GM18499 (cell line): Measurements from ENCODE around the gene SLA2.
"Not testable (repeated sequence)": the region's sequence is repeated elsewhere in the genome, so short reads cannot be mapped to it uniquely, and the experiment has no call there.

Experiments used
- ATAC-seq: cut with Tn5 transposase; IDR thresholded peaks from one replicate; pipeline ENCODE4 v1.9.1; 2021; ENCODE audit warnings: moderate number of reproducible peaks; ENCODE audit not compliant: insufficient read depth, unreplicated experiment

Gene SLA2

GRCh38 chr20:36645998-36646397 is at the start of gene SLA2:
Gene SLA2 (minus strand): TSS chr20:36646196. CDS start chr20:36641335, 4,861 bp downstream.
- no peak for ATAC-seq

GRCh38 chr20:36695467-36695866 is 49.5 kb upstream of the SLA2 start:
- ATAC-seq = not testable (repeated sequence)

- ATAC-seq = no peak
These were observed 42.6 kb upstream of the SLA2 start for GRCh38 chr20:36688630-36689029.

- no peak for ATAC-seq
These were observed 41.9 kb upstream of the SLA2 start for GRCh38 chr20:36687850-36688249.

GRCh38 chr20:36686944-36687343 is 40.9 kb upstream of the SLA2 start:
- ATAC-seq = no peak

GRCh38 chr20:36686504-36686903 is 40.5 kb upstream of the SLA2 start:
- no peak for ATAC-seq

GRCh38 chr20:36684747-36685146 is 38.8 kb upstream of the SLA2 start:
- no peak for ATAC-seq

GRCh38 chr20:36682311-36682710 is 36.3 kb upstream of the SLA2 start:
- ATAC-seq = no peak

GRCh38 chr20:36677422-36677771 is 31.4 kb upstream of the SLA2 start:
- no peak for ATAC-seq

GRCh38 chr20:36676701-36677421 is 30.9 kb upstream of the SLA2 start:
- ATAC-seq = no peak

GRCh38 chr20:36675545-36675944 is 29.5 kb upstream of the SLA2 start:
- not testable (repeated sequence) for ATAC-seq

GRCh38 chr20:36672991-36673390 is 27.0 kb upstream of the SLA2 start:
- no peak for ATAC-seq

GRCh38 chr20:36670665-36671357 is 24.8 kb upstream of the SLA2 start:
- ATAC-seq = no peak

GRCh38 chr20:36666181-36666740 is 20.3 kb upstream of the SLA2 start:
- no peak for ATAC-seq

GRCh38 chr20:36663031-36663430 is 17.0 kb upstream of the SLA2 start:
- ATAC-seq = no peak

GRCh38 chr20:36658300-36658699 is 12.3 kb upstream of the SLA2 start:
- ATAC-seq = no peak

- no peak for ATAC-seq
These were observed 10.7 kb upstream of the SLA2 start for GRCh38 chr20:36656733-36657132.

GRCh38 chr20:36655004-36655403 is 9.0 kb upstream of the SLA2 start:
- ATAC-seq = no peak

GRCh38 chr20:36654506-36654905 is 8.5 kb upstream of the SLA2 start:
- ATAC-seq = no peak

- ATAC-seq = no peak
These were observed 7.5 kb upstream of the SLA2 start for GRCh38 chr20:36653456-36653855.

- ATAC-seq = no peak
These were observed 1.5 kb upstream of the SLA2 start for GRCh38 chr20:36647196-36648121.
